Right lobe of liver (tissue), 4 donors: ENCODE measurements around the gene TBKBP1.

Source experiments
- POLR2A ChIP-seq: fragments of 450-650 bp; IDR thresholded peaks from one replicate; pipeline ENCODE4 v1.6.1; 2017; ENCODE audit warnings: antibody characterized with exemption, mild to moderate bottlenecking
- TF ChIP-seq, protein P1 (sequence below), 4 donors: fragments of 200-600 bp in 3 of 4; fragments of 450-650 bp in 1 of 4; IDR thresholded peaks; one replicate each; pipeline versions ENCODE4 v1.5.1 to v1.8.0; 2016 to 2022; ENCODE audit warnings: antibody characterized with exemption in 4 of 4, mild to moderate bottlenecking in 2 of 4
- donor health status: DM: no; HTN: no; CAD: no.
- donor health status: DM: no; HTN: no; CAD: no.
- donor health status: DM: no; HTN: yes; CAD: no.

DNA sequence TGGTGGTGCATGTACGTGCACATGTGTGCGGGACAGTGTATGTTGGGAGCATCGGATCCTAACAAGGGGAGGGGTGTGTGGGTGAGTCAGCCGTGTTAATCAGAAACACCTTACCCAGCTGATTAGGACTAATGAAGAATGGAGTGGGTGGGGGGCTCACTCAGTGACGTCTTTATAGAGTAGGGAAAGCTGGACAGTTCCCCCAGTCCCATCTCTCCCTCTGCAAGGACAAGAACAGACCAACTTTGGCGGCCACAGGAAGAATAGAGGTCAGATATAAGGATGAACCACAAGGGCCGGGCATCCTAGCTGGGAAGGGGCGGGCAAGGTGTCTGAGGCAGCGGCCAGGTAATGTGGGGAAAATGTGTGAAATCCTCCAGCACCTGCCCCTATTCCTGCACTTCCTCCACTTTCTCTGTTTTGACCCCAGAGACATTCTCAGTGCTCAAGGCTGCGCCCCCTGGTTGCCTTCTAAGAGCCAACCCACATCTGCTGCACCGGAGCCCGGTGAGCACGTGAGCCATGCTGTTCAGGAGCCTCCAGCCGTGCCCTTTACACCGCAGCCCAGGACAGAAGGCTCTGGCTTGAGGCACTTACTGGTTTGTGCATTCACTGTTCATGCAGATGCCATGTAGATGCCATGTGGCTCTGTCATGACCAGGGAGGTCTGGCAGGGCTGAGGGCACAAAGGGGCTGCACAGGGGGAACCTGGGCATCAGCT is 20.2 kb downstream of the TBKBP1 start:
- TF ChIP-seq, protein P1, sequence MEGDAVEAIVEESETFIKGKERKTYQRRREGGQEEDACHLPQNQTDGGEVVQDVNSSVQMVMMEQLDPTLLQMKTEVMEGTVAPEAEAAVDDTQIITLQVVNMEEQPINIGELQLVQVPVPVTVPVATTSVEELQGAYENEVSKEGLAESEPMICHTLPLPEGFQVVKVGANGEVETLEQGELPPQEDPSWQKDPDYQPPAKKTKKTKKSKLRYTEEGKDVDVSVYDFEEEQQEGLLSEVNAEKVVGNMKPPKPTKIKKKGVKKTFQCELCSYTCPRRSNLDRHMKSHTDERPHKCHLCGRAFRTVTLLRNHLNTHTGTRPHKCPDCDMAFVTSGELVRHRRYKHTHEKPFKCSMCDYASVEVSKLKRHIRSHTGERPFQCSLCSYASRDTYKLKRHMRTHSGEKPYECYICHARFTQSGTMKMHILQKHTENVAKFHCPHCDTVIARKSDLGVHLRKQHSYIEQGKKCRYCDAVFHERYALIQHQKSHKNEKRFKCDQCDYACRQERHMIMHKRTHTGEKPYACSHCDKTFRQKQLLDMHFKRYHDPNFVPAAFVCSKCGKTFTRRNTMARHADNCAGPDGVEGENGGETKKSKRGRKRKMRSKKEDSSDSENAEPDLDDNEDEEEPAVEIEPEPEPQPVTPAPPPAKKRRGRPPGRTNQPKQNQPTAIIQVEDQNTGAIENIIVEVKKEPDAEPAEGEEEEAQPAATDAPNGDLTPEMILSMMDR (IDR thresholded peaks at IDR 0.05) = no peak
- no peak for TF ChIP-seq POLR2A
